ENCODE measurements around the gene MBD3L4.
"Not testable (repeated sequence)": the region's sequence is repeated elsewhere in the genome, so short reads cannot be mapped to it uniquely, and the experiment has no call there.

The MBD3L4 gene

GRCh38 chr19:7040079-7040478, at the start of gene MBD3L4:
Gene MBD3L4 (minus strand): TSS chr19:7040179. CDS start chr19:7040144, 35 bp downstream.
- H3K9ac ChIP-seq (ENCODE audit: low read length); H3K27ac ChIP-seq (ENCODE audit: low read depth, low read length); H3K9me3 ChIP-seq (ENCODE audit: control insufficient read depth, insufficient read depth, low read depth, low read length); H3K4me3 ChIP-seq (ENCODE audit: low read depth, low read length); H3K4me1 ChIP-seq (ENCODE audit: control insufficient read depth, insufficient read depth, low read length); H3K36me3 ChIP-seq (ENCODE audit: control insufficient read depth, insufficient read depth, low read length); H3K27me3 ChIP-seq (ENCODE audit: control insufficient read depth, insufficient read depth, low read length): not testable (repeated sequence)

GRCh38 chr19:7088999-7089398, 49.0 kb upstream of the MBD3L4 start:
- Histone ChIP-seq H3K27ac (ENCODE audit: low read depth, low read length) (no peak overlapping the region), H3K9me3 (ENCODE audit: control insufficient read depth, insufficient read depth, low read depth, low read length) (peaks cover 79% of the 10 kb centered on the region), H3K9ac (ENCODE audit: low read length) (no peak overlapping the region), H3K27me3 (ENCODE audit: control insufficient read depth, insufficient read depth, low read length) (no peaks in the 10 kb centered on the region), H3K36me3 (ENCODE audit: control insufficient read depth, insufficient read depth, low read length) (peaks cover 52% of the 10 kb centered on the region), H3K4me3 (ENCODE audit: low read depth, low read length) (no peak overlapping the region), H3K4me1 (ENCODE audit: control insufficient read depth, insufficient read depth, low read length) (no peaks in the 10 kb centered on the region)

- Histone ChIP-seq H3K27ac (ENCODE audit: low read depth, low read length) (no peak overlapping the region), H3K4me1 (ENCODE audit: control insufficient read depth, insufficient read depth, low read length) (no peaks in the 10 kb centered on the region), H3K4me3 (ENCODE audit: low read depth, low read length) (no peak overlapping the region; the same call in 1 of the 2 replicates), H3K36me3 (ENCODE audit: control insufficient read depth, insufficient read depth, low read length) (peaks cover 83% of the 10 kb centered on the region), H3K27me3 (ENCODE audit: control insufficient read depth, insufficient read depth, low read length) (no peaks in the 10 kb centered on the region), H3K9ac (ENCODE audit: low read length) (no peak overlapping the region), H3K9me3 (ENCODE audit: control insufficient read depth, insufficient read depth, low read depth, low read length) (peaks cover 88% of the 10 kb centered on the region)
These were observed 43.3 kb upstream of the MBD3L4 start for GRCh38 chr19:7083076-7083956.

- Histone ChIP-seq H3K4me3 (ENCODE audit: low read depth, low read length) (no peak overlapping the region), H3K27me3 (ENCODE audit: control insufficient read depth, insufficient read depth, low read length) (no peaks in the 10 kb centered on the region), H3K27ac (ENCODE audit: low read depth, low read length) (no peak overlapping the region), H3K36me3 (ENCODE audit: control insufficient read depth, insufficient read depth, low read length) (peaks cover 93% of the 10 kb centered on the region), H3K4me1 (ENCODE audit: control insufficient read depth, insufficient read depth, low read length) (no peaks in the 10 kb centered on the region), H3K9ac (ENCODE audit: low read length) (no peak overlapping the region), H3K9me3 (ENCODE audit: control insufficient read depth, insufficient read depth, low read depth, low read length) (peaks cover 66% of the 10 kb centered on the region)
These were observed 38.0 kb upstream of the MBD3L4 start for GRCh38 chr19:7078008-7078407.

GRCh38 chr19:7076151-7076550, 36.2 kb upstream of the MBD3L4 start:
- peaks cover 86% of the 10 kb centered on the region for H3K36me3 ChIP-seq (ENCODE audit: control insufficient read depth, insufficient read depth, low read length)
- H3K27ac ChIP-seq (ENCODE audit: low read depth, low read length) = no peak overlapping the region
- no peak overlapping the region for H3K9ac ChIP-seq (ENCODE audit: low read length)
- H3K9me3 ChIP-seq (ENCODE audit: control insufficient read depth, insufficient read depth, low read depth, low read length) = peaks cover 48% of the 10 kb centered on the region
- H3K4me3 ChIP-seq (ENCODE audit: low read depth, low read length) = no peak overlapping the region
- H3K27me3 ChIP-seq (ENCODE audit: control insufficient read depth, insufficient read depth, low read length) = no peaks in the 10 kb centered on the region
- H3K4me1 ChIP-seq (ENCODE audit: control insufficient read depth, insufficient read depth, low read length) = no peaks in the 10 kb centered on the region

GRCh38 chr19:7074705-7075282, 34.8 kb upstream of the MBD3L4 start:
- Histone ChIP-seq H3K4me3 (ENCODE audit: low read depth, low read length) (no peak overlapping the region), H3K27ac (ENCODE audit: low read depth, low read length) (no peak overlapping the region), H3K9ac (ENCODE audit: low read length) (no peak overlapping the region), H3K27me3 (ENCODE audit: control insufficient read depth, insufficient read depth, low read length) (no peaks in the 10 kb centered on the region), H3K36me3 (ENCODE audit: control insufficient read depth, insufficient read depth, low read length) (peaks cover 77% of the 10 kb centered on the region), H3K4me1 (ENCODE audit: control insufficient read depth, insufficient read depth, low read length) (no peaks in the 10 kb centered on the region), H3K9me3 (ENCODE audit: control insufficient read depth, insufficient read depth, low read depth, low read length) (peaks cover 35% of the 10 kb centered on the region)

GRCh38 chr19:7072541-7072940, 32.6 kb upstream of the MBD3L4 start:
- Histone ChIP-seq H3K9ac (ENCODE audit: low read length) (no peak overlapping the region), H3K27me3 (ENCODE audit: control insufficient read depth, insufficient read depth, low read length) (no peaks in the 10 kb centered on the region), H3K4me3 (ENCODE audit: low read depth, low read length) (no peak overlapping the region), H3K36me3 (ENCODE audit: control insufficient read depth, insufficient read depth, low read length) (peaks cover 56% of the 10 kb centered on the region), H3K9me3 (ENCODE audit: control insufficient read depth, insufficient read depth, low read depth, low read length) (peaks cover 18% of the 10 kb centered on the region), H3K4me1 (ENCODE audit: control insufficient read depth, insufficient read depth, low read length) (no peaks in the 10 kb centered on the region), H3K27ac (ENCODE audit: low read depth, low read length) (no peak overlapping the region)

- H3K4me1 ChIP-seq (ENCODE audit: control insufficient read depth, insufficient read depth, low read length) = no peaks in the 10 kb centered on the region
- H3K36me3 ChIP-seq (ENCODE audit: control insufficient read depth, insufficient read depth, low read length) = peaks cover 29% of the 10 kb centered on the region
- H3K27ac ChIP-seq (ENCODE audit: low read depth, low read length) = peak overlapping the region; percentile 87
- H3K4me3 ChIP-seq (ENCODE audit: low read depth, low read length) = peak overlapping the region; percentile 100
- H3K27me3 ChIP-seq (ENCODE audit: control insufficient read depth, insufficient read depth, low read length) = no peaks in the 10 kb centered on the region
- peak overlapping the region; percentile 87 for H3K9ac ChIP-seq (ENCODE audit: low read length)
- H3K9me3 ChIP-seq (ENCODE audit: control insufficient read depth, insufficient read depth, low read depth, low read length) = peaks cover 9% of the 10 kb centered on the region; the same call in 1 of the 2 replicates
These were observed 29.9 kb upstream of the MBD3L4 start for GRCh38 chr19:7069904-7070226.

GRCh38 chr19:7069042-7069903, 29.3 kb upstream of the MBD3L4 start, which contains the start of gene ZNF557:
Gene ZNF557 (plus strand): TSS chr19:7069703. CDS start chr19:7075075, 5,372 bp downstream.
- Histone ChIP-seq H3K4me3 (ENCODE audit: low read depth, low read length) (peak within 1 kb of the TSS; percentile 100), H3K9me3 (ENCODE audit: control insufficient read depth, insufficient read depth, low read depth, low read length) (peaks cover 9% of the 10 kb centered on the region; the same call in 1 of the 2 replicates), H3K9ac (ENCODE audit: low read length) (peak within 1 kb of the TSS; percentile 87), H3K27ac (ENCODE audit: low read depth, low read length) (peak within 1 kb of the TSS; percentile 87), H3K36me3 (ENCODE audit: control insufficient read depth, insufficient read depth, low read length) (peaks cover 23% of the 10 kb centered on the region), H3K4me1 (ENCODE audit: control insufficient read depth, insufficient read depth, low read length) (no peaks in the 10 kb centered on the region), H3K27me3 (ENCODE audit: control insufficient read depth, insufficient read depth, low read length) (no peaks in the 10 kb centered on the region)

- Histone ChIP-seq H3K9me3 (ENCODE audit: control insufficient read depth, insufficient read depth, low read depth, low read length) (peaks cover 11% of the 10 kb centered on the region; the same call in 1 of the 2 replicates), H3K4me3 (ENCODE audit: low read depth, low read length) (peak overlapping the region; percentile 39), H3K27ac (ENCODE audit: low read depth, low read length) (no peak overlapping the region), H3K4me1 (ENCODE audit: control insufficient read depth, insufficient read depth, low read length) (no peaks in the 10 kb centered on the region), H3K36me3 (ENCODE audit: control insufficient read depth, insufficient read depth, low read length) (peaks cover 20% of the 10 kb centered on the region), H3K27me3 (ENCODE audit: control insufficient read depth, insufficient read depth, low read length) (no peaks in the 10 kb centered on the region), H3K9ac (ENCODE audit: low read length) (no peak overlapping the region)
These were observed 28.6 kb upstream of the MBD3L4 start for GRCh38 chr19:7068599-7068998.
